ENCODE results near the gene ADRA2C. TPM values are rescaled to one million over a fixed set of nuclear protein-coding genes. Genes with fewer than 3 reads are reported as not detected.

Gene ADRA2C
- total and polyA plus RNA-seq, 9 of the 15 experiments (the other 6 are each of a cell fraction or from before 2014, with no cell fraction given), result 0.06 to 0.58 (median 0.14) TPM; not detected in 2

DNA sequence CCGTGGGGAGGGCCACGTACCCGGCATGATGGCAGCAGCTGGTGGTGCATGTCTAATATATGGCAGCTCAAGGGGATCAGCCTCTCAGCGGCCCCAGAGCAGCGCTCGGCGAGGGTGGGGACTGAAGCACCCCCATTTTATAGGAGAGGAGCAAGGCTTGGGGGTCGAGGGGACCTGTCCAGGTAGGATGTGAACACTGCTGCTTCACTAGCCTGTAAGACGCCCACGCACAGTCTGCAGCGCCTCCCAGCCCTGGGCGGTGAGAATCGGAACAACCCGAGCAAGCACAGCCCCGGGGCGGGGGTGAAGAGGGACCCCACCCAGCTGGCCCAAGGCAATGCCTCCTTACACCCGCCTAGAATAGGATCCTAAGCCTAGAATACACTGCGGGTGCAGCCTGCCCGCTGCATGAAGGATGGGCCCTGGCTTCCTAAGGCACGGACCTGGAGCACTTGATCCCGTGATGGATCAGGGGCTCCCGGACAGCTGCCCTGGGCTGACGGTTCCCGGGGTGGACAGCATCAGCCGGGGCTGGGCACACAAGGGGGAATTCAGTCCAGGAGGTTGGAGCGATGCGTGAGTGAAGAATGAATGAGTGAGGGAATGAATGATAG lies 17.6 kb downstream of the ADRA2C start:
- no peak overlapping the region for H3K4me2 ChIP-seq (ENCODE audit: insufficient read depth, low read length)
- H3K4me1 ChIP-seq (replicated peaks in 1 of 2; ENCODE audit: control insufficient read depth in 2 of 2, insufficient read depth in 2 of 2, low read length in 2 of 2), result peaks cover 4 to 35% of the 10 kb centered on the region in 2 experiments; a peak in 3 of 5 replicates
- no peak overlapping the region for H2AFZ ChIP-seq (ENCODE audit: low read depth, low read length)
- H3K4me3 ChIP-seq, result no peak overlapping the region
- 0 out of 2 replicates have a peak, but pooled peaks cover 5% of the 10 kb centered on the region for H4K20me1 ChIP-seq (replicated peaks; ENCODE audit: control insufficient read depth, insufficient read depth, low read length)
- intact Hi-C loops (cut with micrococcal nuclease) (no loop called here), in situ Hi-C loops (cut with MboI) (no loop called here)
- POLR2A ChIA-PET, result interaction anchor here (0.5 to 0.6 kb wide), 2 partner anchors 501 to 1315 kb away, joined by 3 read pairs; partner anchors contain the start of gene RNF4
- H3K27me3 ChIP-seq (ENCODE audit: control insufficient read depth in 2 of 2, insufficient read depth in 2 of 2, low read length in 2 of 2), result peaks cover 0 to 21% of the 10 kb centered on the region in 2 experiments; a peak in 2 of 5 replicates
- CTCF ChIA-PET (ENCODE audit: low intra/inter-chr PET ratio), result no interaction called here
- no peaks in the 10 kb centered on the region for H3K9me3 ChIP-seq (replicated peaks; ENCODE audit: control insufficient read depth, insufficient read depth, low read depth, low read length)
- no peak overlapping the region for H3K9ac ChIP-seq (ENCODE audit: insufficient read depth in 1 of 2, low read depth in 2 of 2, low read length in 2 of 2)
- H3K79me2 ChIP-seq (ENCODE audit: control insufficient read depth, insufficient read depth, low read length), result no peaks in the 10 kb centered on the region
- FAIRE-seq (no peak), ATAC-seq (peak; percentile 79), DNase-seq (ENCODE audit: extremely low read depth in 1 of 4, low spot score in 3 of 4) (peak; percentile 44 to 68 (median 58))
- H3K36me3 ChIP-seq (ENCODE audit: control insufficient read depth, insufficient read depth, low read length), result no peaks in the 10 kb centered on the region
- no TSS peak for BruUV-seq (replicated peaks)
- no peak overlapping the region for H3K27ac ChIP-seq (ENCODE audit: extremely low read depth, low read depth, low read length)
- no peaks in the 10 kb centered on the region for H3K9me1 ChIP-seq (ENCODE audit: control insufficient read depth, insufficient read depth, low read length)
- WGBS (ENCODE audit: insufficient coverage, low coverage, missing lambda C conversion rate), result 5% methylated on average over 26 of the region's 27 CpGs
- TF ChIP-seq, protein P1, sequence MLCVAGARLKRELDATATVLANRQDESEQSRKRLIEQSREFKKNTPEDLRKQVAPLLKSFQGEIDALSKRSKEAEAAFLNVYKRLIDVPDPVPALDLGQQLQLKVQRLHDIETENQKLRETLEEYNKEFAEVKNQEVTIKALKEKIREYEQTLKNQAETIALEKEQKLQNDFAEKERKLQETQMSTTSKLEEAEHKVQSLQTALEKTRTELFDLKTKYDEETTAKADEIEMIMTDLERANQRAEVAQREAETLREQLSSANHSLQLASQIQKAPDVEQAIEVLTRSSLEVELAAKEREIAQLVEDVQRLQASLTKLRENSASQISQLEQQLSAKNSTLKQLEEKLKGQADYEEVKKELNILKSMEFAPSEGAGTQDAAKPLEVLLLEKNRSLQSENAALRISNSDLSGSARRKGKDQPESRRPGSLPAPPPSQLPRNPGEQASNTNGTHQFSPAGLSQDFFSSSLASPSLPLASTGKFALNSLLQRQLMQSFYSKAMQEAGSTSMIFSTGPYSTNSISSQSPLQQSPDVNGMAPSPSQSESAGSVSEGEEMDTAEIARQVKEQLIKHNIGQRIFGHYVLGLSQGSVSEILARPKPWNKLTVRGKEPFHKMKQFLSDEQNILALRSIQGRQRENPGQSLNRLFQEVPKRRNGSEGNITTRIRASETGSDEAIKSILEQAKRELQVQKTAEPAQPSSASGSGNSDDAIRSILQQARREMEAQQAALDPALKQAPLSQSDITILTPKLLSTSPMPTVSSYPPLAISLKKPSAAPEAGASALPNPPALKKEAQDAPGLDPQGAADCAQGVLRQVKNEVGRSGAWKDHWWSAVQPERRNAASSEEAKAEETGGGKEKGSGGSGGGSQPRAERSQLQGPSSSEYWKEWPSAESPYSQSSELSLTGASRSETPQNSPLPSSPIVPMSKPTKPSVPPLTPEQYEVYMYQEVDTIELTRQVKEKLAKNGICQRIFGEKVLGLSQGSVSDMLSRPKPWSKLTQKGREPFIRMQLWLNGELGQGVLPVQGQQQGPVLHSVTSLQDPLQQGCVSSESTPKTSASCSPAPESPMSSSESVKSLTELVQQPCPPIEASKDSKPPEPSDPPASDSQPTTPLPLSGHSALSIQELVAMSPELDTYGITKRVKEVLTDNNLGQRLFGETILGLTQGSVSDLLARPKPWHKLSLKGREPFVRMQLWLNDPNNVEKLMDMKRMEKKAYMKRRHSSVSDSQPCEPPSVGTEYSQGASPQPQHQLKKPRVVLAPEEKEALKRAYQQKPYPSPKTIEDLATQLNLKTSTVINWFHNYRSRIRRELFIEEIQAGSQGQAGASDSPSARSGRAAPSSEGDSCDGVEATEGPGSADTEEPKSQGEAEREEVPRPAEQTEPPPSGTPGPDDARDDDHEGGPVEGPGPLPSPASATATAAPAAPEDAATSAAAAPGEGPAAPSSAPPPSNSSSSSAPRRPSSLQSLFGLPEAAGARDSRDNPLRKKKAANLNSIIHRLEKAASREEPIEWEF (CRISPR knock-in tag; IDR thresholded peaks at IDR 0.05), result no peak
- no peak for TF ChIP-seq HOXB6 (CRISPR knock-in tag; IDR thresholded peaks at IDR 0.05; ENCODE audit: borderline replicate concordance)
- TF ChIP-seq SMAD4 (CRISPR knock-in tag; conservative IDR thresholded peaks at IDR 0.05), result no peak
- TF ChIP-seq ELF2 (CRISPR knock-in tag; IDR thresholded peaks at IDR 0.05), result no peak
- TF ChIP-seq EP400 (IDR thresholded peaks at IDR 0.05), result no peak
- no peak for TF ChIP-seq JUNB (CRISPR knock-in tag; conservative IDR thresholded peaks at IDR 0.05)
- no peak for TF ChIP-seq MTA1 (IDR thresholded peaks at IDR 0.05; ENCODE audit: borderline replicate concordance)
- peak; percentile 95 for TF ChIP-seq EGR1 (conservative IDR thresholded peaks at IDR 0.05)
- TF ChIP-seq RUNX1 (IDR thresholded peaks at IDR 0.05; ENCODE audit: low read depth), result no peak
- no peak for TF ChIP-seq JUN (IDR thresholded peaks at IDR 0.05; ENCODE audit: borderline replicate concordance, low read depth, low read length)
- no peak for TF ChIP-seq JUN (CRISPR knock-in tag; IDR thresholded peaks at IDR 0.05; ENCODE audit: borderline replicate concordance)
- no peak for TF ChIP-seq KAT2B (IDR thresholded peaks at IDR 0.05; ENCODE audit: low read depth, low read length)
- TF ChIP-seq PTBP1 (IDR thresholded peaks at IDR 0.05; ENCODE audit: low read depth, low read length), result no peak
- no peak for TF ChIP-seq PRMT5 (CRISPR knock-in tag; IDR thresholded peaks at IDR 0.05)
- no peak for TF ChIP-seq LCOR (CRISPR knock-in tag; IDR thresholded peaks at IDR 0.05)
- TF ChIP-seq FOXA1 (IDR thresholded peaks at IDR 0.05; ENCODE audit: borderline replicate concordance), result no peak
- TF ChIP-seq SP1 (CRISPR knock-in tag; IDR thresholded peaks at IDR 0.05), result no peak
- TF ChIP-seq DACH1 (IDR thresholded peaks at IDR 0.05; ENCODE audit: partially characterized antibody), result no peak
- no peak for TF ChIP-seq SPI1 (IDR thresholded peaks at IDR 0.05; ENCODE audit: borderline replicate concordance, low read depth, low read length)
- TF ChIP-seq NONO (IDR thresholded peaks at IDR 0.05; ENCODE audit: low read depth in 2 of 2, low read length in 1 of 2), result no peak
- TF ChIP-seq MCM2 (IDR thresholded peaks at IDR 0.05; ENCODE audit: low read depth), result no peak

Data from K562 (cell line).